ENCODE results near the gene RNF19B. TPM values are rescaled to one million over a fixed set of nuclear protein-coding genes. Genes with fewer than 3 reads are reported as not detected.

Gene RNF19B
- total and polyA plus RNA-seq, 10 of the 15 experiments (the other 5 are each of a cell fraction or from before 2014, with no cell fraction given): 2.8 to 32.6 (median 16.6) TPM

DNA sequence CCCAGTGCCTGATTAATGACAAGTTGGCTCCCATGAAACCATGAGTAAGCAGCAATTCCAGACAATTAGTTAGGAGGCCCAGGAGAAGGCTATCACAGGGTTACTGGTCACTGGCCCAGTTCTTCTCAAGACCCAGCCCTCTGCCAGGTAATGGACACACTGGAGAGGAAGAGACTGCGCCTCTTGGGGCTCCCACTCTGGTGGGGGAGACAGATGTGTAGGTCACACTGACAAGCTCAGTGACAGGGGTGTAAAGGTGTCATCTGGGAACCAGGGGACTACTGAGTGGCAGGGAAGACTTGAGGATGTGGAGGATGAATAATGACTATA, 73.4 kb downstream of the RNF19B start:
- ChIA-PET CTCF (interaction anchor here (0.6 to 6.5 kb wide), 5 partner anchors 11 to 267 kb away, joined by 3 to 36 read pairs (median 4); partner anchors contain the start of gene TMEM54), SMC1A (ENCODE audit: uncharacterized antibody, unreplicated experiment) (no interaction called here), RAD21 (ENCODE audit: unreplicated experiment) (interaction anchor here (1.0 to 1.3 kb wide), 2 partner anchors 163 to 179 kb away, joined by 3 to 4 read pairs; no protein-coding TSS in a partner anchor), POLR2A (no interaction called here)
- Histone ChIP-seq H4K20me1 (ENCODE audit: control insufficient read depth, insufficient read depth) (no peaks in the 10 kb centered on the region), H3K9ac (ENCODE audit: control insufficient read depth, insufficient read depth, low read length) (no peak overlapping the region), H3K4me1 (ENCODE audit: control insufficient read depth, insufficient read depth, low read length) (no peaks in the 10 kb centered on the region), H3K27ac (ENCODE audit: control insufficient read depth, insufficient read depth) (no peak overlapping the region), H2AFZ (ENCODE audit: control insufficient read depth, low read depth, low read length) (no peak overlapping the region), H3K27me3 (replicated peaks in 1 of 2; ENCODE audit: control insufficient read depth in 2 of 2, insufficient read depth in 2 of 2, low read length in 1 of 2) (peaks cover 12 to 18% of the 10 kb centered on the region in 2 experiments), H3K79me2 (ENCODE audit: control insufficient read depth, insufficient read depth, low read length) (no peaks in the 10 kb centered on the region), H3K4me3 (no peak overlapping the region), H3K9me3 (replicated peaks; ENCODE audit: control insufficient read depth, insufficient read depth, low read length) (no peaks in the 10 kb centered on the region; the same call in 2 of the 3 replicates), H3K4me2 (ENCODE audit: control insufficient read depth, insufficient read depth) (no peak overlapping the region), H3K36me3 (ENCODE audit: control insufficient read depth in 2 of 2, insufficient read depth in 2 of 2, low read length in 1 of 2) (no peaks in the 10 kb centered on the region)
- no peak for DNase-seq (ENCODE audit: low read depth, low spot score)
- in situ Hi-C loops (cut with MboI): no loop called here
- 0% methylated on average over 1 of the region's 1 CpG for WGBS (ENCODE audit: insufficient coverage, insufficient replicate concordance, low lambda C conversion rate, missing lambda C conversion rate)
- no peak for FAIRE-seq
- intact Hi-C loops (cut with micrococcal nuclease; ENCODE audit: unreplicated experiment): no loop called here
- ATAC-seq: no peak
- no TSS peak for BruUV-seq (replicated peaks)
- TF ChIP-seq, protein P1, sequence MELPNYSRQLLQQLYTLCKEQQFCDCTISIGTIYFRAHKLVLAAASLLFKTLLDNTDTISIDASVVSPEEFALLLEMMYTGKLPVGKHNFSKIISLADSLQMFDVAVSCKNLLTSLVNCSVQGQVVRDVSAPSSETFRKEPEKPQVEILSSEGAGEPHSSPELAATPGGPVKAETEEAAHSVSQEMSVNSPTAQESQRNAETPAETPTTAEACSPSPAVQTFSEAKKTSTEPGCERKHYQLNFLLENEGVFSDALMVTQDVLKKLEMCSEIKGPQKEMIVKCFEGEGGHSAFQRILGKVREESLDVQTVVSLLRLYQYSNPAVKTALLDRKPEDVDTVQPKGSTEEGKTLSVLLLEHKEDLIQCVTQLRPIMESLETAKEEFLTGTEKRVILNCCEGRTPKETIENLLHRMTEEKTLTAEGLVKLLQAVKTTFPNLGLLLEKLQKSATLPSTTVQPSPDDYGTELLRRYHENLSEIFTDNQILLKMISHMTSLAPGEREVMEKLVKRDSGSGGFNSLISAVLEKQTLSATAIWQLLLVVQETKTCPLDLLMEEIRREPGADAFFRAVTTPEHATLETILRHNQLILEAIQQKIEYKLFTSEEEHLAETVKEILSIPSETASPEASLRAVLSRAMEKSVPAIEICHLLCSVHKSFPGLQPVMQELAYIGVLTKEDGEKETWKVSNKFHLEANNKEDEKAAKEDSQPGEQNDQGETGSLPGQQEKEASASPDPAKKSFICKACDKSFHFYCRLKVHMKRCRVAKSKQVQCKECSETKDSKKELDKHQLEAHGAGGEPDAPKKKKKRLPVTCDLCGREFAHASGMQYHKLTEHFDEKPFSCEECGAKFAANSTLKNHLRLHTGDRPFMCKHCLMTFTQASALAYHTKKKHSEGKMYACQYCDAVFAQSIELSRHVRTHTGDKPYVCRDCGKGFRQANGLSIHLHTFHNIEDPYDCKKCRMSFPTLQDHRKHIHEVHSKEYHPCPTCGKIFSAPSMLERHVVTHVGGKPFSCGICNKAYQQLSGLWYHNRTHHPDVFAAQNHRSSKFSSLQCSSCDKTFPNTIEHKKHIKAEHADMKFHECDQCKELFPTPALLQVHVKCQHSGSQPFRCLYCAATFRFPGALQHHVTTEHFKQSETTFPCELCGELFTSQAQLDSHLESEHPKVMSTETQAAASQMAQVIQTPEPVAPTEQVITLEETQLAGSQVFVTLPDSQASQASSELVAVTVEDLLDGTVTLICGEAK (IDR thresholded peaks at IDR 0.05; ENCODE audit: borderline replicate concordance): no peak
- TF ChIP-seq ZBTB4 (CRISPR knock-in tag; IDR thresholded peaks at IDR 0.05) (no peak), SUZ12 (IDR thresholded peaks at IDR 0.05; ENCODE audit: unreplicated experiment) (no peak), ZNF592 (IDR thresholded peaks at IDR 0.05) (no peak), HDGF (IDR thresholded peaks at IDR 0.05) (no peak), POLR2A (IDR thresholded peaks at IDR 0.05; ENCODE audit: low read depth, low read length) (no peak), NFYA (IDR thresholded peaks at IDR 0.05; ENCODE audit: borderline replicate concordance, low read depth, low read length) (no peak), ZBED1 (IDR thresholded peaks at IDR 0.05; ENCODE audit: borderline replicate concordance) (no peak), SMAD1 (IDR thresholded peaks at IDR 0.05; ENCODE audit: low read depth, partially characterized antibody) (no peak), IRF3 (IDR thresholded peaks at IDR 0.05) (no peak), TCF3 (IDR thresholded peaks at IDR 0.05; ENCODE audit: borderline replicate concordance, insufficient read depth, low read depth, low read length) (no peak), BCL11A (IDR thresholded peaks at IDR 0.05; ENCODE audit: low read depth, low read length) (no peak), SREBF2 (IDR thresholded peaks at IDR 0.05; ENCODE audit: low read length) (no peak)
